Measurements from ENCODE around the gene PALS2. TPM values are rescaled to one million over a fixed set of nuclear protein-coding genes. Genes with fewer than 3 reads are reported as not detected.

The PALS2 gene
- total RNA-seq, 1 donor from 2014 or later: 10.8 TPM

Other genes starting within 250 kb of the PALS2 start
- 4.1 TPM for gene GSDME, start 184.0 kb downstream of the PALS2 start, total RNA-seq